BE2C (cell line): ENCODE data around the gene FXYD6. TPM values are rescaled to one million over a fixed set of nuclear protein-coding genes. Genes with fewer than 3 reads are reported as not detected.
"Not testable (repeated sequence)": the region's sequence is repeated elsewhere in the genome, so short reads cannot be mapped to it uniquely, and the experiment has no call there.

Experiments
- DNase-seq: peaks from one replicate; pipeline ENCODE4 v3.0.0-alpha.2; 2020
- H3K27me3 ChIP-seq: fragments of 250-450 bp; sonication (Bioruptor Pico); 2 replicates; pipeline ENCODE4 v1.5.1; 2020; ENCODE audit warnings: mild to moderate bottlenecking
- H3K36me3 ChIP-seq: fragments of 250-450 bp; sonication (Bioruptor Pico); 2 replicates; pipeline ENCODE4 v1.5.1; 2020; ENCODE audit warnings: mild to moderate bottlenecking
- H3K4me1 ChIP-seq: fragments of 250-450 bp; sonication (Bioruptor Pico); 2 replicates; pipeline ENCODE4 v1.5.1; 2020
- H3K4me3 ChIP-seq: 2 replicates; pipeline ENCODE4 v1.5.1; 2011; ENCODE audit warnings: low read depth, low read length
- H3K9me3 ChIP-seq: fragments of 250-450 bp; sonication (Bioruptor Pico); 2 replicates; pipeline ENCODE4 v1.5.1; 2020
- CTCF ChIP-seq: IDR thresholded peaks from 2 replicates; pipeline ENCODE4 v1.5.1; 2012; ENCODE audit warnings: mild to moderate bottlenecking, low read depth, low read length
- polyA plus RNA-seq: library from polyadenylated mRNA; unstranded; fragments of >200 nt; gene quantifications from one replicate; pipeline ENCODE4 v1.2.1, GENCODE V29; 2012; ENCODE audit warnings: low read depth, missing spikeins; ENCODE audit not compliant: insufficient read length, insufficient read depth

The FXYD6 gene
- 242 TPM for polyA plus RNA-seq

GRCh38 chr11:117876341-117877119 lies at the start of gene FXYD6:
FXYD6 (minus strand) TSS chr11:117876658; CDS start chr11:117842776, 33,882 bp downstream.
- no peak for TF ChIP-seq CTCF
- H3K4me3 ChIP-seq = peak within 1 kb of the TSS; percentile 98
- H3K4me1 ChIP-seq = peaks cover 28% of the 10 kb centered on the region
- no peaks in the 10 kb centered on the region for H3K36me3 ChIP-seq
- no peaks in the 10 kb centered on the region for H3K27me3 ChIP-seq
- DNase-seq = peak; percentile 84
- H3K9me3 ChIP-seq = no peaks in the 10 kb centered on the region

- DNase-seq, H3K36me3 ChIP-seq, H3K9me3 ChIP-seq: not testable (repeated sequence)
These were observed 49.7 kb upstream of the FXYD6 start for GRCh38 chr11:117926166-117926565.

GRCh38 chr11:117925198-117925925 lies 48.9 kb upstream of the FXYD6 start:
- no peak for DNase-seq
- TF ChIP-seq CTCF = no peak
- Histone ChIP-seq H3K4me1 (no peaks in the 10 kb centered on the region), H3K9me3 (no peaks in the 10 kb centered on the region), H3K36me3 (no peaks in the 10 kb centered on the region), H3K4me3 (no peak overlapping the region), H3K27me3 (no peaks in the 10 kb centered on the region)

More at GRCh38 chr11:117926166-117926565, 49.7 kb upstream of the FXYD6 start:
- H3K4me1 ChIP-seq, H3K4me3 ChIP-seq, H3K27me3 ChIP-seq: not testable (repeated sequence)

- H3K36me3 ChIP-seq = no peaks in the 10 kb centered on the region
- no peak for TF ChIP-seq CTCF
- no peaks in the 10 kb centered on the region for H3K4me1 ChIP-seq
- H3K4me3 ChIP-seq = no peak overlapping the region
- DNase-seq = no peak
- no peaks in the 10 kb centered on the region for H3K9me3 ChIP-seq
- no peaks in the 10 kb centered on the region for H3K27me3 ChIP-seq
These were observed 48.2 kb upstream of the FXYD6 start for GRCh38 chr11:117924631-117925170.

GRCh38 chr11:117923773-117924172 lies 47.3 kb upstream of the FXYD6 start:
- no peaks in the 10 kb centered on the region for H3K36me3 ChIP-seq
- 0 out of 2 replicates have a peak, but pooled peaks have one; percentile 6 for TF ChIP-seq CTCF
- no peak overlapping the region for H3K4me3 ChIP-seq
- no peaks in the 10 kb centered on the region for H3K4me1 ChIP-seq
- no peak for DNase-seq
- no peaks in the 10 kb centered on the region for H3K27me3 ChIP-seq
- H3K9me3 ChIP-seq = no peaks in the 10 kb centered on the region

- no peak overlapping the region for H3K4me3 ChIP-seq
- H3K9me3 ChIP-seq = no peaks in the 10 kb centered on the region
- DNase-seq = no peak
- H3K27me3 ChIP-seq = no peaks in the 10 kb centered on the region
- no peak for TF ChIP-seq CTCF
- H3K4me1 ChIP-seq = no peaks in the 10 kb centered on the region
- H3K36me3 ChIP-seq = no peaks in the 10 kb centered on the region
These were observed 46.8 kb upstream of the FXYD6 start for GRCh38 chr11:117923275-117923674.
